T-helper 1 cell (primary cell): ENCODE measurements around the gene NOM1.
A peak's percentile ranks its signal among the peaks of the same experiment; 100 is the strongest.
"Not testable (repeated sequence)": the region's sequence is repeated elsewhere in the genome, so short reads cannot be mapped to it uniquely, and the experiment has no call there.

ENCODE experiments used
- DNase-seq, 5 donors: peaks; one replicate each; pipeline ENCODE4 v3.0.0-alpha.2; 2012 to 2020
- total RNA-seq, 4 donors: gene quantifications; one replicate each; lab custom pipeline; 2026; lab: John Stamatoyannopoulos, UW

The NOM1 gene
- 28.7 to 45.6 (median 38.9) reads per million in 4 donors for total RNA-seq

- peak; percentile 79 to 90 (median 87) for DNase-seq
Observed at GRCh38 chr7:156949541-156950380, at the start of gene NOM1. Gene NOM1, plus strand, starts transcription at chr7:156949712. Its CDS starts 26 bp downstream, at chr7:156949738.

GRCh38 chr7:156900093-156900492 is 49.4 kb upstream of the NOM1 start:
- DNase-seq, result not testable (repeated sequence)

GRCh38 chr7:156903232-156903909 is 46.1 kb upstream of the NOM1 start:
- peak in 1 of 5 donors; percentile 56 for DNase-seq

- DNase-seq, result no peak
Observed at GRCh38 chr7:156906200-156906649, 43.3 kb upstream of the NOM1 start.

GRCh38 chr7:156907656-156908055 is 41.9 kb upstream of the NOM1 start:
- no peak for DNase-seq

- not testable (repeated sequence) for DNase-seq
Observed at GRCh38 chr7:156909574-156910252, 39.8 kb upstream of the NOM1 start.

GRCh38 chr7:156918635-156919034 is 30.9 kb upstream of the NOM1 start:
- DNase-seq, result peak in 1 of 5 donors; percentile 63

- DNase-seq, result no peak
Observed at GRCh38 chr7:156919132-156919713, 30.3 kb upstream of the NOM1 start.

- DNase-seq, result no peak
Observed at GRCh38 chr7:156920076-156920475, 29.4 kb upstream of the NOM1 start.

- not testable (repeated sequence) for DNase-seq
Observed at GRCh38 chr7:156920487-156921373, 28.8 kb upstream of the NOM1 start.

- DNase-seq, result not testable (repeated sequence)
Observed at GRCh38 chr7:156922304-156922703, 27.2 kb upstream of the NOM1 start.

GRCh38 chr7:156925821-156926220 is 23.7 kb upstream of the NOM1 start:
- not testable (repeated sequence) for DNase-seq

- no peak for DNase-seq
Observed at GRCh38 chr7:156927571-156928405, 21.7 kb upstream of the NOM1 start.

- no peak for DNase-seq
Observed at GRCh38 chr7:156928406-156928747, 21.1 kb upstream of the NOM1 start.

- DNase-seq, result peak in 2 of 5 donors; percentile 15 to 27
Observed at GRCh38 chr7:156929789-156930539, 19.5 kb upstream of the NOM1 start.

GRCh38 chr7:156932006-156932405 is 17.5 kb upstream of the NOM1 start:
- no peak for DNase-seq

GRCh38 chr7:156935250-156935649 is 14.3 kb upstream of the NOM1 start:
- no peak for DNase-seq

GRCh38 chr7:156936766-156937165 is 12.7 kb upstream of the NOM1 start:
- DNase-seq, result not testable (repeated sequence)

- no peak for DNase-seq
Observed at GRCh38 chr7:156940421-156941122, 8.9 kb upstream of the NOM1 start.
